GM21723 (cell line): Measurements from ENCODE around the gene UGDH.
"Not testable (repeated sequence)": the region's sequence is repeated elsewhere in the genome, so short reads cannot be mapped to it uniquely, and the experiment has no call there.

Experiments used
- ATAC-seq: cut with Tn5 transposase; IDR thresholded peaks from one replicate; pipeline ENCODE4 v1.9.1; 2021; ENCODE audit warnings: mild to moderate bottlenecking, moderate library complexity; ENCODE audit not compliant: unreplicated experiment

UGDH gene

GRCh38 chr4:39497909-39498726 lies 29.1 kb downstream of the UGDH start:
- no peak for ATAC-seq

DNA sequence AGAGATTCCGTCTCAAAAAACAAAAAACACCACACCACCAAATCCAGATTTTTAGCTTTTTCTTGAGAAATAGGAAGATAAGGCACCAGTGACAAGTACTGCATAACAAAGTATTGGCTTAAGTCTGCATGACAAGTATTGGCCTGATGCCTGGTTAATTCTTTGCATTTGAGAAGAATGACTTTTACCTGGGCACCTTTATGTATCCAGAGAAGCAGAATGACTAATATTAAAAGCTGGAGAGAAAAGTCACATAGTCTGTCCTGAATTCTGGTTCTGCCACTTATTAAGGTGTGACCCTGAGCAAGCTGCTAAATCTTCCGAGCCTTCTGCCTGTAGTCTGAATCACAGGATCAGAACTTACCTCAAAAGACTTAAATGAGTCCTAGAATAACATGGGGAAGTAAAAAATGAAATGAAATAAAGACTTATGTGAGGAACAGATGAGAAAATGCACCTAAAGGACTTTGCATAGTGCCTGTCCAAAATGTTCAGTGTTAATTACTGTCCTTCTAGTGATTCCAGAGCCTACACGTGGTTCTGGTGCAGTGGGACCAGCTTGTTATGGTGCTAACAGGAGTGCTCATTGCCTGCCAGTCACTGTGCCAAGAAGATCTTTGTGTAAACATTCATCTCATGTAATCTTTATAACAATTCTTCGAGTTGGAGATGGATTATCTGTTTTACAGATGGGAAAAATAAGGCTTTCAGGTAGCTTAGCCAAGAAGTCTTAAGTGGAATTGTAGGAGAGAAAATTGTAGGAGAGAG lies 31.6 kb downstream of the UGDH start:
- ATAC-seq, result no peak

- no peak for ATAC-seq
These were observed 32.9 kb downstream of the UGDH start for GRCh38 chr4:39494354-39494753.

- ATAC-seq, result no peak
These were observed 36.9 kb downstream of the UGDH start for GRCh38 chr4:39490322-39490721.

GRCh38 chr4:39486221-39486804 lies 40.9 kb downstream of the UGDH start:
- no peak for ATAC-seq

DNA sequence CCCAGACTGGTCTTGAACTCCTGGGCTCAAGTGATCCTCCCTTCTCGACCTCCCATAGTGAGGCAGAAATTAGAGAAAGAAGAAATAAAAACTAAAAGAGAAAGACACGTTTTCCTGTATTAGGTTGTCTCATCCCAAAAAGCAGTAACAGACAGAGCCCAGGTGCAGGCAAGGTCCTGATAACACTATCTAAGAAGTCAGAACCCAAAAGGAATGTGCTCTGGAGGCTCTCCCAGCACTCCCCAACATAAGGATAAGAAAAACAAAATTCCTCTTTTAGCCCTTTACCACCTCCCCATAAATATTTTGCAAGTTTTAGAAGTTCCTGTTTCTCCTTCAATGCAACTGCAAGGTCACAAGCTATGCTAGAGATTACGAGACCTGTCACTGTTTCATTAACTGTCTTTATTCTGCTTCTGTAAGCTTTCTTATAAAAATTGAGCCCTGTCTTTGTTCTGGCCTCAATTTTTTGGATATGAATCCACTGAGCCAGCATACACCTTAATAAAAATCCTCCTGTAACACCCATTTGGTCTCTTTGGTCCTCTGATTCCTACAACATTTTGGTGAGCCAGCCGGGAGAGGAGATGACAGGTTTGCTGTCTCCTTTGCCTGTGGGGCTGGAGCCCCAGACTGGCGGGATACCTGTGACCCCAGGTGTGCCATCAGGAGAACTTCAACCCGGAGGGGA lies 42.5 kb downstream of the UGDH start:
- no peak for ATAC-seq

DNA sequence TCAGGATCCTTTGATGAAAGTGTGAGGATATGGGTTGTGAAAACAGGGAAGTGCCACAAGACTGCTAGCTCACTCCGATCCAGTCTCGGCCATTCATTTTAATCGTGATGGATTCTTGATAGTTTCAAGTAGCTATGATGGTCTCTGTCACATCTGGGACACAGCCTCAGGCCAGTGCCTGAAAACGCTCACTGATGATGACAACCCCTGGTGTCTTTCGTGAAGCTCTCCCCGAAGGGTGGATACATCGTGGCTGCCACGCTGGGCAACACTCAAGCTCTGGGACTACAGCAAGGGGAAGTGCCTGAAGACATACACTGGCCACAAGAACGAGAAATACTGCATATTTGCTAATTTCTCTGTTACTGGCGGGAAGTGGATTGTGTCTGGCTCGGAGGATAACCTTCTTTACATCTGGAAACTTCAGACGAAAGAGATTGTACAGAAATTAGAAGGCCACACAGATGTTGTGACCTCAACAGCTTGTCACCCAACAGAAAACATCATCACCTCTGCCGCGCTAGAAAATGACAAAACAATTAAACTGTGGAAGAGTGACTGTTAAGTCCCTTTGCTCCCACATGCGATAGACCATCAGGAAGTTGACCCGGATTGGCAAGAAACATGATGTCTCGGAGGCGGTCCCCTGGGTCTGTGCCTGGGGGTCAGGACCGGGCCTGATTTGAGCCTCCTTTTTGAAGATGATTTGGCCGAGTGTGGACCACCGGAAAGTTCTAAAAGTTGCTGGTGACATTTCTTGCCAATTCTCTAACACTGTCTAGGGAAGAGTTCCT lies 46.1 kb downstream of the UGDH start:
- no peak for ATAC-seq

- no peak for ATAC-seq
These were observed 47.0 kb downstream of the UGDH start for GRCh38 chr4:39480251-39480650.

DNA sequence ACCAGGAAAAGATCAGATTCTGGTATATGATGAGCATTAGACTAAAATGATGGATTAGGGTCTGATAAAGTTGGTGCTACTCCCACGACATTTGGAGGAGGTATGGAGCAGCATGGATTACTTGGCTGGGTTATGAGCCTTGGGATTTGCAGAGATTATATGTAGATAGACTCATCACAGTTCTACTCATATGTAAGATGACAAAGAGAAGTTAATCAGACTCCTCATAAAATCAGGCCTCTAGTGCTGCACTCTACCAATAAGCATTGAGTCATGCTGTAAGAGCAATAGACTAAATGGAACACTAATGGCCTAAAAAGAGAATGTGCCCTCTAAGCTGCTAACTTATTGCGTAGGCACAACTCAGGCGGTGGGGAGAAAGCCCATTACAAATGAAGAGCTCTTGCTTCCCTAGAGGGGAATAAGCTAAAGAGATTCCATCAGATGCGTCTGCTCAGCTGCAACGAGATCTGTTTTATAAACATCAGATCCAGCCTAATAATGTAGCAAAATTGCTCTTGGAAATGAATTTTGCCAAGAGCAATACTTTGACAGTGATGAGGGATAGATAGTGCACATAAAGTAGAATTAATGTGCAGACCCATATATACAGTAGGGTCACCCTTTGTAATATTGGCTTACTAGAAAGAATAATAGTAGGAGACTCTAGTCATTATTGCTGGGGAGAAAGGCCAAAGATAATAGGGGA lies 50.9 kb downstream of the UGDH start:
- no peak for ATAC-seq

DNA sequence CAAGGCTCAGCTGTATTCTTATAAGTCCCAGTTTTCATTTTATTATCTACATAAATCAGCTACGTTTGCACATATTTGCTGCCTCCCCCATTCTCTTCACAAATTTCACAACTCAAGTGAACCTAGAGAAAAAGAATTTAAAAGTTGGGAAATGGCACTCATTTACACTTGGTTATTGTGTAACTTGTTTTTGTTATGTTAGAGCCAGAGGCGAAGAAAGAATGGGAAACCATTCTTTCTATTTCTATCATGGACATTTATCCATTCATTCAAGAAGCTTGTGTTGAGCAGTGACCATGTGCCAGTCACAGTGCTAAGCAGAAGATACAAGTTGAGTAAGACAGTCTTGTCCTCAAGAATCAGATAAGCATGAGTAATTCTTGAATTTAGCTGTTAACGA lies 54.8 kb downstream of the UGDH start:
- ATAC-seq, result no peak

- ATAC-seq, result no peak
These were observed 56.8 kb downstream of the UGDH start for GRCh38 chr4:39470402-39470801.

DNA sequence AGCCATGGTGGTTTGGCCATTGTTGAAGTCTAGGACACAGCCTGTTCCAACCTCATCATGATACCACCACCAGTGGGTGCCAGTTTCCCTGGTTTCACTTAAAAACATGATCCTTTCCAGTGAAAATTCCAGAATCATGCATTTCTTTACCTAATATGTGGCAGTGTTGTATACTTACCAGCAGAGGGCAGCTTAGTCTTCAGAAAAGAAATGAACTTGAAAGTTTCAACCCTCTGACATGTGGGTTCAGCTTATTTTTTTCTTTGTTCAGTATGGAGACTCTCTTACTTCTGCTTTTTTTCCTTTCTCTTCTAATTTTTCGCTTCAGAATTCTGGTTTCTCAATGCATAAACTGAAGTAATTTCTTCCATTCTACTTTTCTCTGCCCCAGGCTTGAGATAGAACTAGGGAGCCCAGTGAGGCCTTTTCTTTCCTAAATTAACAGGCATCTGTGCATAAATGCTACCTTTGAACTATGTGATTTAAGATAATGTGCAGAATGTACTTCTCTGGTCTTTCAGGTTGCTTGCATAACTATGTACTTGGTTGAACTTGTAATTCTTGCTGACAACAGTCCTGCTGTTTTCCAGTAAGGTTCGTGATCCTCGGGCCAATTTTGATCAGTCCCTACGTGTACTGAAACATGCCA lies 57.7 kb downstream of the UGDH start:
- peak; percentile 89 for ATAC-seq

DNA sequence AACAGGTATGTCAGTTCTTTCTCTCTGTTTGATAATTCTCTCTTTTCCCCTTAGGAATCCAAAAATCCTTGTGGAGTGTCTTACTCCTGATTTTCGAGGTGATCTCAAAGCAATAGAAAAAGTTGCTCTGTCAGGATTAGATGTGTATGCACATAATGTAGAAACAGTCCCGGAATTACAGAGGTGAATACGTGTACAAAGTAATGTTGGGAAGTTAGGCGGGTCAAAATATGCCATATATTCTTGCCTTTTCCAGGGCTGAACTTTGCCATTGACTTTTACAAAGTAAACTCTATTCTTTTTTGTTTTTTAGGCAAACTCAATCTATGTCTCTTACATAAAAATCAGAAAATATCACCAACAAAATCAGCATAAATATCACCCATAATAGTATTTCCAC lies 59.8 kb downstream of the UGDH start:
- no peak for ATAC-seq

DNA sequence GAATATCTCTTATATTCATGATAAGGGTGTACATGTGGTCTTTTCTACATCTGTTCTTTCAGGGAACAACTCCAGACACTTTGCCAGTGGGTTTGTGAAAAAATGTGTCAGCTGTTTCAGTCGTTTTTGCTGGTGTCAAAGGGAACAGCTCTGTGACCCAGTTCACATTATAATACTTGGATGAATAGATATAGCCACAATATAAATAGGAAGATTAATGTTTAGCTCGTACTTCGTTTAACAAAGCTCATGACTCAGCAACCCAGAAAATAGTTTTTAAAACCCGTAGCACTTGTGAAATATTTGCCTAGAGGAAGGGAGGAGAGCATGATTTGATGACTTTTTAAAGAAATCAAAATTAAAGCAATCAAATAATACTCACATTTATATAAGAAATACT lies 60.5 kb downstream of the UGDH start:
- no peak for ATAC-seq

- ATAC-seq, result no peak
These were observed 62.2 kb downstream of the UGDH start for GRCh38 chr4:39464886-39465501.

- peak; percentile 86 for ATAC-seq
These were observed 68.5 kb downstream of the UGDH start, which contains the start of the genes LIAS and RPL9 for GRCh38 chr4:39458505-39459300. TSS of gene LIAS (plus strand) at chr4:39459056. CDS start at chr4:39459118, 62 bp downstream. TSS of gene RPL9 (minus strand) at chr4:39458922. CDS start at chr4:39458439, 483 bp downstream.

DNA sequence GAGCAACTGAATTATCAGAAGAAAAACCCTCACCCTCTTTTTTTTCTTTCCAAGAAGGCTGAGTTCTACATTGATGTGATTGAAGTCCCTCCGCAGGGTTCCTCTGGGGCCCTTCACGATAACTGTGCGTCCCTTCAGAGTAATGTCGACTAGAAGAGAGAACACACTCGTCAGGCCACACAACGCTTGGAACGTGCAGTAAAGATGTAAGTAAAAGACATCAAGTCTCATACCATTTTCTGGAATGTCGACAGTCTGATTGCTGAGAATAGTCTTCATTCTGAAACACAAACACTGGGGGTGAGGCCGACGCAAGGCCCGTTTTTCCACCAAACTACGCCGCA lies 69.1 kb downstream of the UGDH start:
- not testable (repeated sequence) for ATAC-seq
